GM18505 (cell line): ENCODE measurements around the gene SIGLEC9.

Source experiments
- ATAC-seq: cut with Tn5 transposase; IDR thresholded peaks from one replicate; pipeline ENCODE4 v1.9.1; 2021; ENCODE audit not compliant: unreplicated experiment
- POLR2A ChIP-seq: IDR thresholded peaks from 4 replicates; pipeline ENCODE4 v1.6.1; 2011; ENCODE audit warnings: borderline replicate concordance; ENCODE audit not compliant: insufficient read depth, insufficient read length; ENCODE audit errors: extremely low read depth

SIGLEC9 gene

GRCh38 chr19:51091126-51091525 lies 33.6 kb upstream of the SIGLEC9 start:
- no peak for TF ChIP-seq POLR2A
- no peak for ATAC-seq

- ATAC-seq: no peak
- no peak for TF ChIP-seq POLR2A
Observed at GRCh38 chr19:51091895-51092873, 32.5 kb upstream of the SIGLEC9 start.

GRCh38 chr19:51093101-51093500 lies 31.6 kb upstream of the SIGLEC9 start:
- no peak for ATAC-seq
- TF ChIP-seq POLR2A: no peak

- ATAC-seq: no peak
- TF ChIP-seq POLR2A: no peak
Observed at GRCh38 chr19:51093510-51094345, 31.0 kb upstream of the SIGLEC9 start.

- ATAC-seq: no peak
- no peak for TF ChIP-seq POLR2A
Observed at GRCh38 chr19:51094696-51095279, 29.9 kb upstream of the SIGLEC9 start.

- no peak for ATAC-seq
- no peak for TF ChIP-seq POLR2A
Observed at GRCh38 chr19:51096473-51097165, 28.1 kb upstream of the SIGLEC9 start.

GRCh38 chr19:51097166-51097738 lies 27.5 kb upstream of the SIGLEC9 start:
- ATAC-seq: no peak
- TF ChIP-seq POLR2A: no peak

GRCh38 chr19:51097796-51098195 lies 26.9 kb upstream of the SIGLEC9 start:
- TF ChIP-seq POLR2A: no peak
- no peak for ATAC-seq

- no peak for ATAC-seq
- no peak for TF ChIP-seq POLR2A
Observed at GRCh38 chr19:51098365-51099046, 26.2 kb upstream of the SIGLEC9 start.

- ATAC-seq: no peak
Observed at GRCh38 chr19:51099047-51099382, 25.7 kb upstream of the SIGLEC9 start.

GRCh38 chr19:51100601-51101000 lies 24.1 kb upstream of the SIGLEC9 start:
- TF ChIP-seq POLR2A: no peak
- ATAC-seq: no peak

More at GRCh38 chr19:51099047-51099382, 25.7 kb upstream of the SIGLEC9 start:
- TF ChIP-seq POLR2A: no peak

- TF ChIP-seq POLR2A: no peak
- no peak for ATAC-seq
Observed at GRCh38 chr19:51101171-51101865, 23.4 kb upstream of the SIGLEC9 start.

GRCh38 chr19:51102991-51103390 lies 21.7 kb upstream of the SIGLEC9 start:
- no peak for TF ChIP-seq POLR2A
- no peak for ATAC-seq
